ENCODE measurements around the gene DENND2A. TPM values are rescaled to one million over a fixed set of nuclear protein-coding genes. Genes with fewer than 3 reads are reported as not detected.

DENND2A gene
- total RNA-seq, 1 experiment from 2014 or later, result 7.3 TPM

- H2AFZ ChIP-seq (ENCODE audit: low read length), result no peak overlapping the region
- H3K23ac ChIP-seq (ENCODE audit: insufficient read length, low read depth, low read length), result no peak overlapping the region
- peak overlapping the region in 1 of 3 experiments; percentile 37; a peak in 1 of 7 replicates for H3K27ac Mint-ChIP-seq
- H3K9me3 ChIP-seq (ENCODE audit: control insufficient read depth, low read depth, low read length), result no peaks in the 10 kb centered on the region
- no peaks in the 10 kb centered on the region for H3K4me1 ChIP-seq (ENCODE audit: insufficient read depth, low read length)
- no peaks in the 10 kb centered on the region for H3K27me3 Mint-ChIP-seq (ENCODE audit: low read depth)
- H3K4me2 ChIP-seq (ENCODE audit: insufficient read depth, insufficient read length, low read length), result no peak overlapping the region
- no peak overlapping the region for H2BK15ac ChIP-seq (ENCODE audit: low read depth, low read length)
- H4K20me1 ChIP-seq (ENCODE audit: control insufficient read depth, insufficient read depth, insufficient read length), result no peaks in the 10 kb centered on the region
- H3K27ac ChIP-seq (ENCODE audit: insufficient read length, low read depth, low read length), result no peak overlapping the region
- no CpG with 5 or more reads among the region's 7 CpGs for WGBS (ENCODE audit: extremely low coverage, insufficient read length, low lambda C conversion rate)
- H2BK5ac ChIP-seq (ENCODE audit: insufficient read length, low read length), result no peak overlapping the region
- H2BK20ac ChIP-seq (ENCODE audit: low read depth, low read length, poor library complexity, severe bottlenecking), result no peak overlapping the region
- peaks cover 7 to 9% of the 10 kb centered on the region in 2 experiments for H3K4me1 Mint-ChIP-seq
- DNase-seq, result no peak
- no peak overlapping the region for H3K4ac ChIP-seq (ENCODE audit: low read depth, low read length)
- no peak overlapping the region; the same call in 1 of the 2 replicates for H3K14ac ChIP-seq (ENCODE audit: insufficient read depth, low read length)
- no peak overlapping the region for H2AK5ac ChIP-seq (ENCODE audit: insufficient read length, low read length)
- H2BK12ac ChIP-seq (ENCODE audit: insufficient read length, low read depth, low read length), result no peak overlapping the region
- H3K56ac ChIP-seq (ENCODE audit: insufficient read length, low read depth, low read length), result no peak overlapping the region
- no peaks in the 10 kb centered on the region for H3K9me3 Mint-ChIP-seq
- TF ChIP-seq, protein P1, sequence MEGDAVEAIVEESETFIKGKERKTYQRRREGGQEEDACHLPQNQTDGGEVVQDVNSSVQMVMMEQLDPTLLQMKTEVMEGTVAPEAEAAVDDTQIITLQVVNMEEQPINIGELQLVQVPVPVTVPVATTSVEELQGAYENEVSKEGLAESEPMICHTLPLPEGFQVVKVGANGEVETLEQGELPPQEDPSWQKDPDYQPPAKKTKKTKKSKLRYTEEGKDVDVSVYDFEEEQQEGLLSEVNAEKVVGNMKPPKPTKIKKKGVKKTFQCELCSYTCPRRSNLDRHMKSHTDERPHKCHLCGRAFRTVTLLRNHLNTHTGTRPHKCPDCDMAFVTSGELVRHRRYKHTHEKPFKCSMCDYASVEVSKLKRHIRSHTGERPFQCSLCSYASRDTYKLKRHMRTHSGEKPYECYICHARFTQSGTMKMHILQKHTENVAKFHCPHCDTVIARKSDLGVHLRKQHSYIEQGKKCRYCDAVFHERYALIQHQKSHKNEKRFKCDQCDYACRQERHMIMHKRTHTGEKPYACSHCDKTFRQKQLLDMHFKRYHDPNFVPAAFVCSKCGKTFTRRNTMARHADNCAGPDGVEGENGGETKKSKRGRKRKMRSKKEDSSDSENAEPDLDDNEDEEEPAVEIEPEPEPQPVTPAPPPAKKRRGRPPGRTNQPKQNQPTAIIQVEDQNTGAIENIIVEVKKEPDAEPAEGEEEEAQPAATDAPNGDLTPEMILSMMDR (conservative IDR thresholded peaks at IDR 0.05), result no peak
- no peak overlapping the region for H3K4me3 Mint-ChIP-seq
- no peak overlapping the region for H4K8ac ChIP-seq (replicated peaks; ENCODE audit: insufficient read length, low read depth, low read length)
- no peaks in the 10 kb centered on the region for H3K79me2 ChIP-seq (ENCODE audit: insufficient read depth, low read length)
- no peak overlapping the region for H4K91ac ChIP-seq (ENCODE audit: insufficient read length, low read depth, low read length)
- no peaks in the 10 kb centered on the region for H3K23me2 ChIP-seq (ENCODE audit: insufficient read length, low read depth, low read length, poor library complexity, severe bottlenecking)
- no peak overlapping the region for H3T11ph ChIP-seq (ENCODE audit: low read length)
- no peaks in the 10 kb centered on the region for H3K79me1 ChIP-seq (ENCODE audit: insufficient read depth, low read depth, low read length, poor library complexity, severe bottlenecking)
- no peak overlapping the region for H3K9ac ChIP-seq (ENCODE audit: extremely low read depth, insufficient read length, low read length)
- no peak overlapping the region for H2BK120ac ChIP-seq (ENCODE audit: low read depth, low read length, poor library complexity, severe bottlenecking)
- no peak overlapping the region for H3K18ac ChIP-seq (ENCODE audit: insufficient read length, low read depth, low read length)
- no peaks in the 10 kb centered on the region; a peak in 1 of 7 replicates for H3K36me3 Mint-ChIP-seq (ENCODE audit: insufficient read depth in 1 of 3, low read depth in 3 of 3)
- no peaks in the 10 kb centered on the region for H3K27me3 ChIP-seq (ENCODE audit: insufficient read depth, low read length)
- no peak overlapping the region for H4K5ac ChIP-seq (ENCODE audit: insufficient read length, low read depth, low read length)
Measured at GRCh38 chr7:140607441-140607989, 33.1 kb downstream of the DENND2A start.
